GM12878 (cell line): ENCODE measurements around the gene HGS. TPM values are rescaled to one million over a fixed set of nuclear protein-coding genes. Genes with fewer than 3 reads are reported as not detected.

Experiments used
- ATAC-seq: fragments of 200-7000 bp; cut with Tn5 transposase; 3 replicates; pipeline ENCODE4 v1.9.1; 2020; ENCODE audit warnings: mild to moderate bottlenecking, moderate library complexity
- BruUV-seq: library from RNA; stranded (reverse); fragments of 400-500 nt; replicated peaks from 2 replicates; lab custom pipeline; 2021; lab: Mats Ljungman, UMichigan
- CTCF ChIA-PET: fragments of 300-600 bp; sonication (Branson Sonifier 250); formaldehyde crosslinking; extraction: SDS; loops from one replicate; lab custom pipeline; 2021; ENCODE audit warnings: inconsistent platforms; lab: Yijun Ruan, JAX
- POLR2A ChIA-PET: fragments of 350-600 bp; formaldehyde crosslinking; extraction: SDS; loops from one replicate; lab custom pipeline; 2021; ENCODE audit warnings: inconsistent platforms; lab: Charles Lee
- RAD21 ChIA-PET: fragments of 300-600 bp; sonication (Branson Sonifier 250); formaldehyde crosslinking; loops from one replicate; lab custom pipeline; 2023; ENCODE audit warnings: antibody characterized with exemption; ENCODE audit not compliant: unreplicated experiment; lab: Charles Lee
- SMC1A ChIA-PET: fragments of 300-600 bp; sonication (Branson Sonifier 250); formaldehyde crosslinking; loops from one replicate; lab custom pipeline; 2023; ENCODE audit not compliant: unreplicated experiment, uncharacterized antibody; lab: Charles Lee
- DNase-seq: peaks from one replicate; pipeline ENCODE4 v3.0.0-alpha.2; 2011; ENCODE audit warnings: low read depth, low spot score
- FAIRE-seq: peaks from 3 replicates; lab custom pipeline; 2011; peaks lifted over from hg19 to GRCh38; lab: Jason Lieb, UNC
- H2AFZ ChIP-seq: 2 replicates; pipeline ENCODE4 v1.6.0; 2011; ENCODE audit warnings: low read depth, low read length, control low read depth; ENCODE audit not compliant: control insufficient read depth
- H3K27ac ChIP-seq: 2 replicates; pipeline ENCODE4 v1.5.1; 2011; ENCODE audit warnings: control low read depth; ENCODE audit not compliant: control insufficient read depth, insufficient read depth
- H3K27me3 ChIP-seq, 2 experiments: replicated peaks in 1 of 2; 2 replicates each; pipeline versions ENCODE4 v1.6.0 to v1.6.1; 2011; ENCODE audit warnings: low read length in 1 of 2; ENCODE audit not compliant: control insufficient read depth in 2 of 2, insufficient read depth in 2 of 2
- H3K36me3 ChIP-seq, 2 experiments: 2 replicates each; pipeline ENCODE4 v1.5.1; 2011; ENCODE audit warnings: low read length in 1 of 2; ENCODE audit not compliant: control insufficient read depth in 2 of 2, insufficient read depth in 2 of 2
- H3K4me1 ChIP-seq: 2 replicates; pipeline ENCODE4 v1.6.1; 2011; ENCODE audit warnings: mild to moderate bottlenecking, low read length, moderate library complexity, mixed read lengths; ENCODE audit not compliant: control insufficient read depth, insufficient read depth
- H3K4me2 ChIP-seq: 2 replicates; pipeline ENCODE4 v1.6.0; 2011; ENCODE audit warnings: control low read depth; ENCODE audit not compliant: control insufficient read depth, insufficient read depth
- H3K4me3 ChIP-seq: fragments of 200-600 bp; sonication (generic); 2 replicates; pipeline ENCODE4 v1.5.1; 2016
- H3K79me2 ChIP-seq: 2 replicates; pipeline ENCODE4 v1.6.0; 2011; ENCODE audit warnings: low read length; ENCODE audit not compliant: control insufficient read depth, insufficient read depth
- H3K9ac ChIP-seq: 2 replicates; pipeline ENCODE4 v1.8.0; 2011; ENCODE audit warnings: low read length, control low read depth, mixed read lengths; ENCODE audit not compliant: control insufficient read depth, insufficient read depth
- H3K9me3 ChIP-seq: replicated peaks from 3 replicates; pipeline ENCODE4 v1.5.1; 2011; ENCODE audit warnings: mild to moderate bottlenecking, low read length; ENCODE audit not compliant: control insufficient read depth, insufficient read depth
- H4K20me1 ChIP-seq: 2 replicates; pipeline ENCODE4 v1.6.0; 2011; ENCODE audit not compliant: control insufficient read depth, insufficient read depth
- WRNIP1 ChIP-seq: IDR thresholded peaks from 2 replicates; pipeline ENCODE4 v1.6.1; 2011; ENCODE audit warnings: low read depth, low read length, improper control_type of control experiment, borderline replicate concordance
- ZNF622 ChIP-seq: fragments of 450-650 bp; IDR thresholded peaks from 2 replicates; pipeline ENCODE4 v1.6.1; 2017; ENCODE audit warnings: mild to moderate bottlenecking, inconsistent platforms
- WGBS: methylation state at CpG from one replicate; pipeline ENCODE4 v1.1.6; 2016; ENCODE audit warnings: low lambda C conversion rate; ENCODE audit not compliant: insufficient replicate concordance, insufficient coverage; ENCODE audit errors: missing lambda C conversion rate; 5-methylcytosine and 5-hydroxymethylcytosine counted together
- in situ Hi-C: fragments of 300-500 bp; cut with MboI; formaldehyde crosslinking; loops from 9 replicates; pipeline ENCODE4 v1.14.3; 2018; ENCODE audit warnings: mixed read lengths
- intact Hi-C: fragments of 100-400 bp; cut with micrococcal nuclease; formaldehyde crosslinking; loops from one replicate; pipeline ENCODE4 v1.14.2; 2022; ENCODE audit not compliant: unreplicated experiment
- polyA plus RNA-seq, 11 experiments: library from polyadenylated mRNA; depleted of rRNA in 4 of 11; unstranded in 6 of 11; stranded (reverse) in 5 of 11; fragments of >200 nt; fragmentation: Nextera tagmentation in 4 of 11; fragmentation: Illumina TruSeq in 1 of 11; extraction: Ambion mirVana in 4 of 11; extraction: Trizol in 1 of 11; gene quantifications; 1 replicate in 1 of 11; 2 replicates in 10 of 11; pipeline versions ENCODE4 v1.2.1 to v1.2.3, GENCODE V29; 2011 to 2016; ENCODE audit warnings: inconsistent platforms in 2 of 11, missing spikeins in 2 of 11, low read depth in 1 of 11
- total RNA-seq, 4 experiments: library from RNA; depleted of rRNA in 3 of 4; stranded (reverse); fragments of >200 nt in 3 of 4; fragmentation: Illumina TruSeq in 1 of 4; extraction: Trizol in 1 of 4; gene quantifications; 2 replicates each; pipeline versions ENCODE4 v1.2.1 to v1.2.3, GENCODE V29; 2013 to 2021
- TF ChIP-seq, protein P1 (sequence below): fragments of 450-650 bp; formaldehyde crosslinking; IDR thresholded peaks from 2 replicates; pipeline ENCODE4 v1.5.0; 2022; ENCODE audit warnings: mild to moderate bottlenecking, missing genetic modification characterization

Gene HGS
- total and polyA plus RNA-seq, 10 of the 15 experiments (the other 5 are each of a cell fraction or from before 2014, with no cell fraction given): 2.2 to 85.6 (median 55.3) TPM

DNA sequence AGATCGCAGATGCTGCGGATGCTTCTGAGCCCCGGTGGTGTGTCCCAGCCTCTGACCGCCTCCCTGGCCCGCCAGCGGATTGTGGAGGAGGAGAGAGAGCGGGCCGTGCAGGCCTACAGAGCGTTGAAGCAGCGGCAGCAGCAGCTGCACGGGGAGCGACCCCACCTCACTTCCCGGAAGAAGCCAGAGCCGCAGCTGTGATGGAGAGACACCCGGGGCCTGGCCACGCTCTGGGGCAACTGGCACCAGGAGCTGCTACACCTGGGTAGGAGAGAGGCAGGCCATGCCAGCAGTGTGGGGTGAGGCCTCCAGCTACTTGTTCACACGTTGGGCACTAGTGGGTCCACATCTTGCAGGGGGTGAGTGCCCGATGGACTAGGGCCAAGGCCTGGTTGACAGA, 11.3 kb upstream of the HGS start (continued):
- no peak for TF ChIP-seq ZNF622

DNA sequence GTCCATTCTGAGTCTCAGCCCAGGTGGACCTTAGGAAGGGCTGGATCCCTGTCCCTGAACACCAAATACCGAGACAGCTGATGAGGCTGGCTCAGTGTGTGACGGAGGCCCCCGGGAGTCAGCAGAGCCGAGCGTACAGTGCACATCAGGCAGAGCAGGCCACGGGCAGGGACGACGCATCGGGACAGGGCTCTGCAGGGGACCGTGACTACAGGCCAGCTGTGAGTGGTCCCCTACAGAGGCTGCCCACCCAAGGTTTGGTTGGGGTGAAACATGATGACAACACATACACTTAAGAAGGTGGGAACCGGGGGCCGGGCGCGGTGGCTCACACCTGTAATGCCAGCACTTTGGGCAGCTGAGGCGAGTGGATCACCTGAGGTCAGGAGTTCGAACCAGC, 10.9 kb upstream of the HGS start:
- no peaks in the 10 kb centered on the region for H3K9me3 ChIP-seq
- 0 out of 2 replicates have a peak, but pooled peaks cover 2% of the 10 kb centered on the region for H3K4me1 ChIP-seq
- no TSS peak for BruUV-seq
- H3K9ac ChIP-seq: no peak overlapping the region
- peaks cover 11 to 23% of the 10 kb centered on the region in 2 experiments for H3K36me3 ChIP-seq
- POLR2A ChIA-PET: no interaction called here
- intact Hi-C loops (no loop called here), in situ Hi-C loops (no loop called here)
- H3K4me3 ChIP-seq: no peak overlapping the region
- H2AFZ ChIP-seq: no peak overlapping the region
- H3K4me2 ChIP-seq: no peak overlapping the region
- WGBS: 94% methylated on average over 16 of the region's 16 CpGs
- RAD21 ChIA-PET: no interaction called here
- H3K79me2 ChIP-seq: peaks cover 5% of the 10 kb centered on the region
- no peak for TF ChIP-seq WRNIP1
- TF ChIP-seq, protein P1, sequence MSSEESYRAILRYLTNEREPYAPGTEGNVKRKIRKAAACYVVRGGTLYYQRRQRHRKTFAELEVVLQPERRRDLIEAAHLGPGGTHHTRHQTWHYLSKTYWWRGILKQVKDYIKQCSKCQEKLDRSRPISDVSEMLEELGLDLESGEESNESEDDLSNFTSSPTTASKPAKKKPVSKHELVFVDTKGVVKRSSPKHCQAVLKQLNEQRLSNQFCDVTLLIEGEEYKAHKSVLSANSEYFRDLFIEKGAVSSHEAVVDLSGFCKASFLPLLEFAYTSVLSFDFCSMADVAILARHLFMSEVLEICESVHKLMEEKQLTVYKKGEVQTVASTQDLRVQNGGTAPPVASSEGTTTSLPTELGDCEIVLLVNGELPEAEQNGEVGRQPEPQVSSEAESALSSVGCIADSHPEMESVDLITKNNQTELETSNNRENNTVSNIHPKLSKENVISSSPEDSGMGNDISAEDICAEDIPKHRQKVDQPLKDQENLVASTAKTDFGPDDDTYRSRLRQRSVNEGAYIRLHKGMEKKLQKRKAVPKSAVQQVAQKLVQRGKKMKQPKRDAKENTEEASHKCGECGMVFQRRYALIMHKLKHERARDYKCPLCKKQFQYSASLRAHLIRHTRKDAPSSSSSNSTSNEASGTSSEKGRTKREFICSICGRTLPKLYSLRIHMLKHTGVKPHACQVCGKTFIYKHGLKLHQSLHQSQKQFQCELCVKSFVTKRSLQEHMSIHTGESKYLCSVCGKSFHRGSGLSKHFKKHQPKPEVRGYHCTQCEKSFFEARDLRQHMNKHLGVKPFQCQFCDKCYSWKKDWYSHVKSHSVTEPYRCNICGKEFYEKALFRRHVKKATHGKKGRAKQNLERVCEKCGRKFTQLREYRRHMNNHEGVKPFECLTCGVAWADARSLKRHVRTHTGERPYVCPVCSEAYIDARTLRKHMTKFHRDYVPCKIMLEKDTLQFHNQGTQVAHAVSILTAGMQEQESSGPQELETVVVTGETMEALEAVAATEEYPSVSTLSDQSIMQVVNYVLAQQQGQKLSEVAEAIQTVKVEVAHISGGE (CRISPR knock-in tag): no peak
- SMC1A ChIA-PET: no interaction called here
- ATAC-seq: no peak
- CTCF ChIA-PET: no interaction called here
- H3K27me3 ChIP-seq: no peaks in the 10 kb centered on the region
- H4K20me1 ChIP-seq: no peaks in the 10 kb centered on the region
- no peak for FAIRE-seq
- H3K27ac ChIP-seq: no peak overlapping the region
- DNase-seq: no peak
